HG02943 (cell line): ENCODE data around the gene KLHL15.
A peak's percentile ranks its signal among the peaks of the same experiment; 100 is the strongest.
"Not testable (repeated sequence)": the region's sequence is repeated elsewhere in the genome, so short reads cannot be mapped to it uniquely, and the experiment has no call there.

Experiments used
- ATAC-seq: cut with Tn5 transposase; IDR thresholded peaks from one replicate; pipeline ENCODE4 v1.9.1; 2021; ENCODE audit warnings: mild to moderate bottlenecking, low read depth, moderate library complexity; ENCODE audit not compliant: unreplicated experiment

The KLHL15 gene

GRCh38 chrX:24027086-24027485, at the start of gene KLHL15:
Gene KLHL15 (minus strand): TSS chrX:24027186. CDS start chrX:24006693, 20,493 bp downstream.
- ATAC-seq, result no peak

- no peak for ATAC-seq
Observed at GRCh38 chrX:24069877-24070276, 42.9 kb upstream of the KLHL15 start.

GRCh38 chrX:24063488-24063887, 36.5 kb upstream of the KLHL15 start:
- no peak for ATAC-seq

GRCh38 chrX:24055043-24055356, 28.0 kb upstream of the KLHL15 start:
- peak; percentile 7 for ATAC-seq

- ATAC-seq, result peak; percentile 96
Observed at GRCh38 chrX:24054182-24055042, 27.4 kb upstream of the KLHL15 start, which contains the start of gene EIF2S3. Gene EIF2S3 (plus strand): TSS chrX:24054956. CDS start chrX:24054969, 13 bp downstream.

- ATAC-seq, result not testable (repeated sequence)
Observed at GRCh38 chrX:24050522-24051318, 23.7 kb upstream of the KLHL15 start.

GRCh38 chrX:24049643-24050042, 22.7 kb upstream of the KLHL15 start:
- ATAC-seq, result not testable (repeated sequence)

GRCh38 chrX:24046060-24046459, 19.1 kb upstream of the KLHL15 start:
- ATAC-seq, result not testable (repeated sequence)

- no peak for ATAC-seq
Observed at GRCh38 chrX:24037729-24038128, 10.7 kb upstream of the KLHL15 start.

GRCh38 chrX:24034485-24034884, 7.5 kb upstream of the KLHL15 start:
- ATAC-seq, result no peak

GRCh38 chrX:24030597-24030996, 3.6 kb upstream of the KLHL15 start:
- no peak for ATAC-seq

- no peak for ATAC-seq
Observed at GRCh38 chrX:24027985-24028384, 999 bp upstream of the KLHL15 start.

GRCh38 chrX:24026432-24026831, 554 bp downstream of the KLHL15 start:
- no peak for ATAC-seq

GRCh38 chrX:24025741-24026403, 1.1 kb downstream of the KLHL15 start:
- ATAC-seq, result peak; percentile 22

- peak; percentile 72 for ATAC-seq
Observed at GRCh38 chrX:24024819-24025740, 1.9 kb downstream of the KLHL15 start.

- ATAC-seq, result no peak
Observed at GRCh38 chrX:24023972-24024669, 2.9 kb downstream of the KLHL15 start.

- no peak for ATAC-seq
Observed at GRCh38 chrX:24023544-24023943, 3.4 kb downstream of the KLHL15 start.

- no peak for ATAC-seq
Observed at GRCh38 chrX:24020306-24020876, 6.6 kb downstream of the KLHL15 start.

GRCh38 chrX:24019448-24019847, 7.5 kb downstream of the KLHL15 start:
- no peak for ATAC-seq
